Measurements from ENCODE around the gene KMO.

The KMO gene

DNA sequence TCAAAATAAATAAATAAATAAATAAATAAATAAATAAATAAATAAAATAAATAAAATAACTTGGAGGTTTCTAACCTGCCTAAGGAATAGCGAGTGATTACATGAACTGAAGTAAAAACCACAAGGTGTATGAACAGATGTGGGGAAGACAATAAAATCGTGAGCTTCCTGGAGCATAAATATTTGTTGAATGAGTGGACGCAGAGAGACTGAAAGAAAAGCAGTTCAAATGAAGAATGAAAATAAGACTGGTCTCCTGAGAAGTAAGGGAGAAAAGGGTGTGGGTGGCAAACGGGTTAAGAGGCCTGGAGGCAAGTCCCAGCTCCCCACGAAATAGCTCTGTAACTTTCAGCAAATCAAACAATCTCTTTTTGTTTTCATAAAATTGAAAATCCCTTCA is 74.4 kb downstream of the KMO start:
- Histone ChIP-seq H3K36me3 (ENCODE audit: insufficient read depth, low read length) (0 out of 2 replicates have a peak, but pooled peaks cover 5% of the 10 kb centered on the region), H3K9me3 (ENCODE audit: low read depth, low read length) (no peaks in the 10 kb centered on the region), H3K27ac (no peak overlapping the region), H3K9ac (ENCODE audit: insufficient read length) (peak overlapping the region; percentile 5), H3K4me3 (no peak overlapping the region)
- DNase-seq (ENCODE audit: low read depth, low spot score), result no peak
- TF ChIP-seq EZH2 (IDR thresholded peaks at IDR 0.05), result no peak

DNA sequence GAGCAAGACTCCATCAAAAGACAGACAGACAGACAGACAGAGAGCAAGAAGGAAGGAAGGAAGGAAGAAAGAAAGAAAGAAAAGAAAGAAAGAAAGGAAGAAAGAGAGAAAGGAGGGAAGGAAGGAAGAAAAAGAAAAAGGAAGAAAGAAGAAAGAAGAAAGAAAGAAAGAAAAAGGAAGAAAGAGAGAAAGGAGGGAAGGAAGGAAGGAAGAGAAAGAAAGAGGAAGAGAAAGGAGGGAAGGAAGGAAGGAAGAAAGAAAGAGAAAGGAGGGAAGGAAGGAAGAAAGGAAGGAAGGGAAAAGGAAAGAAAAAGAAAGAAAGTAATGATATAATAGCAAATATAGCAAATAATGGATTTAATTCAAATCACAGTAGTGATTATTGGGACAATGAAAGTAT is 75.3 kb downstream of the KMO start:
- no peak for TF ChIP-seq EZH2 (IDR thresholded peaks at IDR 0.05)
- no peak for TF ChIP-seq FOXP2 (optimal IDR thresholded peaks at IDR 0.05; ENCODE audit: control extremely low read depth, extremely low read length, insufficient read depth)
- TF ChIP-seq POLR2AphosphoS5 (IDR thresholded peaks at IDR 0.05; ENCODE audit: borderline replicate concordance, low read depth, low read length), result no peak
- Histone ChIP-seq H3K9me3 (ENCODE audit: low read depth, low read length) (no peaks in the 10 kb centered on the region), H3K9ac (ENCODE audit: insufficient read length) (no peak overlapping the region), H3K4me3 (no peak overlapping the region), H3K27ac (no peak overlapping the region), H3K36me3 (ENCODE audit: insufficient read depth, low read length) (0 out of 2 replicates have a peak, but pooled peaks cover 5% of the 10 kb centered on the region)
- DNase-seq (ENCODE audit: low read depth, low spot score), result no peak

DNA sequence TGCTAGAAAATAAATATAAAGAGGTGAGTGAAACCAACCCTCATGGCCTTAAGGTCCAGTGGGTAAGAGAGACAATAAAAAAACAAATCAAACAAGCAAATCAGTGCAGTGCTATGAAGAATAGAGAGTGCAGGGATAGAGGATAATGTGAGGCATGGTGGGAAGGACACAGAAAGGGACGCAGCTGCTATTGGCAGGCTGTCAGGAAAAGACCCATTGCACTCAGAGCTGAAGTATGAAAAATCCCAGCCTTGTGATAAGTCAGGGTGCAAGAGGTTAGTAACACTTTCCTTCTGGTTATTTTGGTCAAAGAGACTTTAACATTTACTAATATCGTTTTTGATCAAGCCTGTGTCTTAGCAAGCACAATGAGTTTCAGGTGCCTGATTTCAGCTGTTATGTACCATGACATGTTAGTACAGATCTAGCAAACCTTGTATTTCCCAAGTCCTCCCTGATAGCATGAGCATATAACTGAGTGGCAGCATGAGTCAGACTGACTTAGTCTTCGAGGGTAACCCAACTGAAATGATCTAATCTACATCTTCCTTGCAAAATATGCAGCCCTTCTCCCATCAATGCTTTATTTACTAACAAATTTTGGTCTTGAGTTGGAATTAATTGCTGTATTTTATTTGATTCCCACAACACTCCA is 76.3 kb downstream of the KMO start:
- H3K9me3 ChIP-seq (ENCODE audit: low read depth, low read length), result no peaks in the 10 kb centered on the region

DNA sequence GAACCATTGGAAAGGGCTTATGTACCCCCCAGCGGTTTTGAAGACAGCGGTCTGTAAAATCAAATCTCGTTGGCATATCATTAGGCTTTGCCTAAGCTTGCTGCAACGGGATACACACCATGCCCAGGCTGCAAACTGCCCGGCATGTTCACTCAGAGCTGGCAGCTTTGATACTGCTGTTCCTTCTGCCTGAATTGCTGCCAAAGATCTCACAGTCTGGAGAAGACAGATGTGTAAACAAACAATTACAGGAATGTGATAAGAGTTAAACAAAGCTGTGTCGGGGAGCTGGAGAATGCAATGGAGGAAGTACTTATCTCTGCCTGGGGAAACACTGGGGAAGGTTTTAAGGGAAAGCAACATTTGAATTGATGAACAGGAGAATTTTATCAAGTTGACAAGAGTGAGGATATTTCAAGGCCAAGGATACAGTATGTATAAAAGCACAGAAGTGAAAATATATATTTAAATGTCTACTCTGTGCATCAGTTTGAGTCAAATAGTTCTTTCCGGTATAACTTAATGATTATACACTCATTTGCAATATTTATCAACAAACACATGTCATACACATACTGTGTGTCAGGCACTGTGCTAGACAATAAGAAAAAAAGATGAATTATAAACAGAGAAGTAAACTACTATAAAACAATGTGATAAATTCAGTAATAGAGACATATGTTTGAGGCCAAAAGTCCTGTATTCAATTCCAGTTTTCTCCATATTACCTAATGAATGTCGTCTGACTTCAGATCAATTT is 78.1 kb downstream of the KMO start:
- no peak overlapping the region for H3K9ac ChIP-seq (ENCODE audit: insufficient read length)
- H3K9me3 ChIP-seq (ENCODE audit: low read depth, low read length), result no peaks in the 10 kb centered on the region
- TF ChIP-seq EZH2 (IDR thresholded peaks at IDR 0.05), result no peak
- TF ChIP-seq POLR2AphosphoS5 (IDR thresholded peaks at IDR 0.05; ENCODE audit: borderline replicate concordance, low read depth, low read length), result no peak
- TF ChIP-seq FOXP2 (optimal IDR thresholded peaks at IDR 0.05; ENCODE audit: control extremely low read depth, extremely low read length, insufficient read depth), result no peak
- H3K27ac ChIP-seq, result no peak overlapping the region
- no peak overlapping the region for H3K4me3 ChIP-seq
- no peaks in the 10 kb centered on the region for H3K36me3 ChIP-seq (ENCODE audit: insufficient read depth, low read length)
- no peak for DNase-seq (ENCODE audit: low read depth, low spot score)

More for the DNA sequence above, 76.3 kb downstream of the KMO start:
- Histone ChIP-seq H3K36me3 (ENCODE audit: insufficient read depth, low read length) (0 out of 2 replicates have a peak, but pooled peaks cover 5% of the 10 kb centered on the region), H3K27ac (no peak overlapping the region), H3K4me3 (no peak overlapping the region), H3K9ac (ENCODE audit: insufficient read length) (no peak overlapping the region)
- TF ChIP-seq FOXP2 (optimal IDR thresholded peaks at IDR 0.05; ENCODE audit: control extremely low read depth, extremely low read length, insufficient read depth) (no peak), POLR2AphosphoS5 (IDR thresholded peaks at IDR 0.05; ENCODE audit: borderline replicate concordance, low read depth, low read length) (no peak), EZH2 (IDR thresholded peaks at IDR 0.05) (no peak)
- no peak for DNase-seq (ENCODE audit: low read depth, low spot score)

DNA sequence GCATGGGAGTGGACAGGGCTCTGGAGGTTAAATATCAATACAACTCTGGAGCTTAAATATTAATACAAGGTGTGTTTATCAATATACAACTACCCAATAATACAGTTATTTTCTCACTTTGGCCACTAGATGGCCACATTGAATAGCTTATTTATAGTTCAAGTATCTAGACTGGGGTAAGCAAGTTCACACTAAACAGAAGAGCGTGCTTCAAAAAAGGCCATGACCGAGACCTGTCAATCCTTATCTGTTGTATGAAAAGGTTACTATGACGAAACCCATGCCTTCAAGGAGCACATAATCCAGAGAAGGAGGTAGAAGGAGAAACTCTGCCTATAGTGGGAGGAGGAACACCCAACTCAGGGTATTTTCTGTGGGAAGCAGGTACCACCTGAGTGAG is 78.9 kb downstream of the KMO start:
- H3K9ac ChIP-seq (ENCODE audit: insufficient read length), result no peak overlapping the region
- DNase-seq (ENCODE audit: low read depth, low spot score), result peak; percentile 42
- no peak overlapping the region for H3K27ac ChIP-seq
- TF ChIP-seq EZH2 (IDR thresholded peaks at IDR 0.05) (no peak), FOXP2 (optimal IDR thresholded peaks at IDR 0.05; ENCODE audit: control extremely low read depth, extremely low read length, insufficient read depth) (no peak), POLR2AphosphoS5 (IDR thresholded peaks at IDR 0.05; ENCODE audit: borderline replicate concordance, low read depth, low read length) (no peak)
- H3K4me3 ChIP-seq, result no peak overlapping the region
- no peaks in the 10 kb centered on the region; the same call in 1 of the 2 replicates for H3K36me3 ChIP-seq (ENCODE audit: insufficient read depth, low read length)
- H3K9me3 ChIP-seq (ENCODE audit: low read depth, low read length), result no peaks in the 10 kb centered on the region

DNA sequence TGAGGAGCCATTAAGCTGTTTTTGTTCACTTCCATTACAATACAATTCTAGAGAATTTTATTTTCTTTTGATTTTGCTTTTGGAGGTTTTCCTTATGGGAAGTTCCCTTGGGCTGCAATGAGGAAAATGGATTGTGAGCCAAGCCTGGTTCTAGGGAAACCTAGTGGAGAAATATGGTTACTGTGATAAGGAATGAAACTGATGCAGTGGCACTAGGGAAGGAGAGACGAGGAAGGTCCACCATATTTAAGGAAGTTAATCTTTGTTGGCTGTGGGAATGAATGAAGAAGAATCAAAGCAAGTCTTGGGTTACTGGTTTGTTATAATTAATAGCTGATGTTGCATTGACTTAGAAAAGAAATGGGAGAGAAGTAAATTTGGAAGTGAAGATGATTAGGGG is 79.6 kb downstream of the KMO start:
- TF ChIP-seq FOXP2 (optimal IDR thresholded peaks at IDR 0.05; ENCODE audit: control extremely low read depth, extremely low read length, insufficient read depth) (no peak), POLR2AphosphoS5 (IDR thresholded peaks at IDR 0.05; ENCODE audit: borderline replicate concordance, low read depth, low read length) (no peak), EZH2 (IDR thresholded peaks at IDR 0.05) (no peak)
- H3K9me3 ChIP-seq (ENCODE audit: low read depth, low read length), result no peaks in the 10 kb centered on the region
- DNase-seq (ENCODE audit: low read depth, low spot score), result no peak
- H3K4me3 ChIP-seq, result no peak overlapping the region
- H3K27ac ChIP-seq, result no peak overlapping the region
- no peak overlapping the region for H3K9ac ChIP-seq (ENCODE audit: insufficient read length)
- no peaks in the 10 kb centered on the region; the same call in 1 of the 2 replicates for H3K36me3 ChIP-seq (ENCODE audit: insufficient read depth, low read length)

DNA sequence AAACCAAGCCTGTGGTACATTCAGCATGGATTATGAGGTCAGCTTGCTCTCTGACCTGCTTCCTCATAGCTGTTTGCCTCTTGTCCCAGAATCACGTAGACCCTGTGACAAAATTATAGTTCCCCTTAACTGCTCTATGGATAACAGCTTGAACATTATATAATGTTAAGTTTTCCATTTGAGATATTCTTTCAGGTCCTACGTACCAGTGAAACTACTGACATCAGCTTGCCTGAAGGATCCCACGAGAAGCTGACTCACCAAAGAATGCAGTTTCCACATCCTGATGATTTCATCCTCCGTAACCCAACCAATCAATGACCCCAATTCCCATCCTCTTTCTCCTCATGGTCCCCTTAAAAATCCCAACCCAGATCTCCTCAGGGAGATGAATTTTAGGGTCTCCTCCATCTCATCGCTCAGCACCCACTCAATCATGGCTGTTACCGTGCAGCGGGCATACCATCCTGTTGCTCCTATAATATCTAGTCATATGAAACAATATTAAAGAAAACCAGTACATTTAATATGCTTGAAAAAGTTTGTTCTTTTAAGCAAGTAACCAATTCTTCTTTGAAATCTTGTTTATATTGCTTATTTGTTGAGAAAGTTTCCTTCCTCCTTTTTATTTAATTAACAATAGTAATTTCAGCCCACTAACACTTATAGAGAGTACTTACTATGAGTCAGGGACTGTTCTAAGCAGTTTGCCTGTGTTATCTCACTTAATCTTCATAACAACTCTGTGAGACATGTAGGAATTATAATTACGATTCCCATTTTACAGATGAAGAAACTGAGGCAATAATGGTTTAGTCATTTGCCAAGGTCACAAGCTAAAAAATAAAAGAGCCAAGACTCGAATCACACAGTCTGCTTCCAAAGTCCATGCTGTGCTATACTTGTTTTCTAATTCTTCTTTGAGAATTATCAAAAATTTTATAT is 80.6 kb downstream of the KMO start:
- Histone ChIP-seq H3K27ac (peak overlapping the region; percentile 39; the same call in 1 of the 2 replicates), H3K9ac (ENCODE audit: insufficient read length) (no peak overlapping the region), H3K36me3 (ENCODE audit: insufficient read depth, low read length) (no peaks in the 10 kb centered on the region; the same call in 1 of the 2 replicates), H3K9me3 (ENCODE audit: low read depth, low read length) (no peaks in the 10 kb centered on the region), H3K4me3 (no peak overlapping the region)
- TF ChIP-seq EZH2 (IDR thresholded peaks at IDR 0.05) (no peak), POLR2AphosphoS5 (IDR thresholded peaks at IDR 0.05; ENCODE audit: borderline replicate concordance, low read depth, low read length) (no peak), FOXP2 (optimal IDR thresholded peaks at IDR 0.05; ENCODE audit: control extremely low read depth, extremely low read length, insufficient read depth) (no peak)
- DNase-seq (ENCODE audit: low read depth, low spot score), result no peak

DNA sequence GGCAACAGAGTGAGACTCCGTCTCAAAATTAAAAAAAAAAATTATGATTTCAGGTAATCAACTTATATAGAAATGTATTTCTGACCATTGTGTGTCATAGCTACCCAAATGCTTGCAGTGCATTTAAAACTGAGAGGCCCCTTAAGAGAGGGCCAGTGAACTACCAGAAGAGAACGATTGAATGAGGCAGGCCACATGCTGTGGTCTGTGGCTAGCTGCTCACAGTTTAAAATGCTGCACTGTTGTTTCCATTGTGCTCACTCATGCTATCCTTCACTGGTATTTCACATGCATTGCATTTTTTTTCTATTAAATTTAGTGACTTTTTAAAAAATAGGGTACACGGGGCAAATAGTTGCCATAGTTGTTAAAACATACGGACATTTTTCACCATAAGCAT is 82.0 kb downstream of the KMO start:
- H3K4me3 ChIP-seq, result no peak overlapping the region
- H3K9me3 ChIP-seq (ENCODE audit: low read depth, low read length), result no peaks in the 10 kb centered on the region
- H3K36me3 ChIP-seq (ENCODE audit: insufficient read depth, low read length), result no peaks in the 10 kb centered on the region; the same call in 1 of the 2 replicates
- no peak for DNase-seq (ENCODE audit: low read depth, low spot score)
- H3K27ac ChIP-seq, result 0 out of 2 replicates have a peak overlapping the region, but pooled peaks have one; percentile 13
- TF ChIP-seq EZH2 (IDR thresholded peaks at IDR 0.05) (no peak), POLR2AphosphoS5 (IDR thresholded peaks at IDR 0.05; ENCODE audit: borderline replicate concordance, low read depth, low read length) (no peak), FOXP2 (optimal IDR thresholded peaks at IDR 0.05; ENCODE audit: control extremely low read depth, extremely low read length, insufficient read depth) (no peak)
- no peak overlapping the region for H3K9ac ChIP-seq (ENCODE audit: insufficient read length)

Measured in SK-N-MC (cell line).